ENCODE data around the gene NNT. TPM values are rescaled to one million over a fixed set of nuclear protein-coding genes. Genes with fewer than 3 reads are reported as not detected.
A peak's percentile ranks its signal among the peaks of the same experiment; 100 is the strongest.
"Not testable (repeated sequence)": the region's sequence is repeated elsewhere in the genome, so short reads cannot be mapped to it uniquely, and the experiment has no call there.

The NNT gene
- total and polyA plus RNA-seq, 2 donors from 2014 or later: 56.4 to 101 TPM

- Histone ChIP-seq H3K9ac (ENCODE audit: low read length in 3 of 3) (no peak overlapping the region), H3K27ac (ENCODE audit: low read depth in 2 of 2, low read length in 2 of 2) (no peak overlapping the region), H3K27me3 (ENCODE audit: control insufficient read depth, insufficient read depth, low read length) (no peaks in the 10 kb centered on the region), H3K36me3 (ENCODE audit: control insufficient read depth in 2 of 3, insufficient read depth in 3 of 3, low read length in 3 of 3) (peaks cover 3 to 13% (median 3%) of the 10 kb centered on the region in 3 donors), H3K9me3 (ENCODE audit: control insufficient read depth in 2 of 3, insufficient read depth in 1 of 3, low read length in 3 of 3) (no peaks in the 10 kb centered on the region), H3K4me3 (ENCODE audit: low read length in 3 of 3) (no peak overlapping the region), H3K4me1 (ENCODE audit: control insufficient read depth in 2 of 3, insufficient read depth in 2 of 3, low read depth in 1 of 3, low read length in 3 of 3) (peaks cover 0 to 3% (median 0%) of the 10 kb centered on the region in 3 donors)
- DNase-seq (peak in 2 of 5 donors; percentile 23 to 51), FAIRE-seq (peak; percentile 55)
- no peak for TF ChIP-seq CTCF (IDR thresholded peaks at IDR 0.05; ENCODE audit: borderline replicate concordance, extremely low read depth, insufficient read depth)
- intact Hi-C loops (cut with DNase I): no loop called here
These were observed 61.6 kb downstream of the NNT start for GRCh38 chr5:43664501-43665040.

GRCh38 chr5:43665749-43666148, 62.8 kb downstream of the NNT start:
- FAIRE-seq; H3K9ac ChIP-seq (ENCODE audit: low read length in 3 of 3); H3K4me1 ChIP-seq (ENCODE audit: control insufficient read depth in 2 of 3, insufficient read depth in 2 of 3, low read depth in 1 of 3, low read length in 3 of 3); intact Hi-C loops (cut with DNase I); H3K9me3 ChIP-seq (ENCODE audit: control insufficient read depth in 2 of 3, insufficient read depth in 1 of 3, low read length in 3 of 3); H3K4me3 ChIP-seq (ENCODE audit: low read length in 3 of 3); H3K27me3 ChIP-seq (ENCODE audit: control insufficient read depth, insufficient read depth, low read length); H3K27ac ChIP-seq (ENCODE audit: low read depth in 2 of 2, low read length in 2 of 2); H3K36me3 ChIP-seq (ENCODE audit: control insufficient read depth in 2 of 3, insufficient read depth in 3 of 3, low read length in 3 of 3); DNase-seq: not testable (repeated sequence)

GRCh38 chr5:43666728-43667127, 63.7 kb downstream of the NNT start:
- FAIRE-seq; H3K9ac ChIP-seq (ENCODE audit: low read length in 3 of 3); H3K9me3 ChIP-seq (ENCODE audit: control insufficient read depth in 2 of 3, insufficient read depth in 1 of 3, low read length in 3 of 3); DNase-seq; H3K4me1 ChIP-seq (ENCODE audit: control insufficient read depth in 2 of 3, insufficient read depth in 2 of 3, low read depth in 1 of 3, low read length in 3 of 3); H3K27me3 ChIP-seq (ENCODE audit: control insufficient read depth, insufficient read depth, low read length); H3K4me3 ChIP-seq (ENCODE audit: low read length in 3 of 3); H3K27ac ChIP-seq (ENCODE audit: low read depth in 2 of 2, low read length in 2 of 2); intact Hi-C loops (cut with DNase I); H3K36me3 ChIP-seq (ENCODE audit: control insufficient read depth in 2 of 3, insufficient read depth in 3 of 3, low read length in 3 of 3): not testable (repeated sequence)

GRCh38 chr5:43667379-43667778, 64.4 kb downstream of the NNT start:
- H3K9ac ChIP-seq (ENCODE audit: low read length in 3 of 3); intact Hi-C loops (cut with DNase I); H3K4me3 ChIP-seq (ENCODE audit: low read length in 3 of 3); H3K4me1 ChIP-seq (ENCODE audit: control insufficient read depth in 2 of 3, insufficient read depth in 2 of 3, low read depth in 1 of 3, low read length in 3 of 3); H3K36me3 ChIP-seq (ENCODE audit: control insufficient read depth in 2 of 3, insufficient read depth in 3 of 3, low read length in 3 of 3); H3K9me3 ChIP-seq (ENCODE audit: control insufficient read depth in 2 of 3, insufficient read depth in 1 of 3, low read length in 3 of 3); H3K27me3 ChIP-seq (ENCODE audit: control insufficient read depth, insufficient read depth, low read length); FAIRE-seq; H3K27ac ChIP-seq (ENCODE audit: low read depth in 2 of 2, low read length in 2 of 2); DNase-seq: not testable (repeated sequence)

- Histone ChIP-seq H3K27me3 (ENCODE audit: control insufficient read depth, insufficient read depth, low read length) (no peaks in the 10 kb centered on the region), H3K4me3 (ENCODE audit: low read length in 3 of 3) (no peak overlapping the region), H3K9me3 (ENCODE audit: control insufficient read depth in 2 of 3, insufficient read depth in 1 of 3, low read length in 3 of 3) (no peaks in the 10 kb centered on the region), H3K27ac (ENCODE audit: low read depth in 2 of 2, low read length in 2 of 2) (no peak overlapping the region), H3K4me1 (ENCODE audit: control insufficient read depth in 2 of 3, insufficient read depth in 2 of 3, low read depth in 1 of 3, low read length in 3 of 3) (no peaks in the 10 kb centered on the region), H3K36me3 (ENCODE audit: control insufficient read depth in 2 of 3, insufficient read depth in 3 of 3, low read length in 3 of 3) (peaks cover 0 to 12% (median 5%) of the 10 kb centered on the region in 3 donors), H3K9ac (ENCODE audit: low read length in 3 of 3) (no peak overlapping the region)
- no peak for TF ChIP-seq CTCF (IDR thresholded peaks at IDR 0.05; ENCODE audit: borderline replicate concordance, extremely low read depth, insufficient read depth)
- DNase-seq: no peak
- intact Hi-C loops (cut with DNase I): no loop called here
- FAIRE-seq: no peak
These were observed 71.6 kb downstream of the NNT start for GRCh38 chr5:43674536-43674935.

All from kidney (tissue), 14 donors.